ENCODE results near the gene ATP1A1. TPM values are rescaled to one million over a fixed set of nuclear protein-coding genes. Genes with fewer than 3 reads are reported as not detected.

ATP1A1 gene
- total and polyA plus RNA-seq, 2 donors (not counting 1 experiment from before 2014, with no cell fraction given), result 141 to 230 TPM

- no peak overlapping the region for H3K27ac ChIP-seq (ENCODE audit: insufficient read depth, low read length)
Measured at GRCh38 chr1:116325104-116325503, 47.9 kb upstream of the ATP1A1 start.

GRCh38 chr1:116325922-116326321 lies 47.1 kb upstream of the ATP1A1 start:
- DNase-seq (ENCODE audit: low read depth in 2 of 2), result no peak

More at GRCh38 chr1:116325104-116325503, 47.9 kb upstream of the ATP1A1 start:
- H4K20me1 ChIP-seq (ENCODE audit: control insufficient read depth, extremely low read depth, insufficient read depth, low read length), result no peaks in the 10 kb centered on the region
- H3K79me2 ChIP-seq (ENCODE audit: control insufficient read depth, insufficient read depth, low read length), result no peaks in the 10 kb centered on the region
- H3K4me2 ChIP-seq (ENCODE audit: extremely low read depth, insufficient read depth, low read length), result no peak overlapping the region
- H3K36me3 ChIP-seq (ENCODE audit: control insufficient read depth, insufficient read depth, low read length), result no peaks in the 10 kb centered on the region
- no peak overlapping the region for H3K9ac ChIP-seq (ENCODE audit: insufficient read depth, low read length)
- H3K4me3 ChIP-seq (replicated peaks in 1 of 4; ENCODE audit: control extremely low read depth in 1 of 4, insufficient read depth in 1 of 4, low read depth in 3 of 4, low read length in 4 of 4), result no peak overlapping the region
- H3K27me3 ChIP-seq (ENCODE audit: control insufficient read depth, insufficient read depth, low read length), result no peaks in the 10 kb centered on the region
- no peak for DNase-seq (ENCODE audit: low read depth in 2 of 2)
- no peak for TF ChIP-seq EZH2 (IDR thresholded peaks at IDR 0.05; ENCODE audit: low read length, missing control alignments)
- TF ChIP-seq CTCF (conservative IDR thresholded peaks at IDR 0.05 in 1 of 2, IDR thresholded peaks at IDR 0.05 in 1 of 2; ENCODE audit: low read depth in 1 of 2, low read length in 2 of 2), result no peak
- H3K4me1 ChIP-seq (ENCODE audit: control insufficient read depth, extremely low read depth, insufficient read depth, low read length), result no peaks in the 10 kb centered on the region
- no peak overlapping the region for H2AFZ ChIP-seq (ENCODE audit: low read length)
- no peaks in the 10 kb centered on the region for H3K9me3 ChIP-seq (ENCODE audit: control insufficient read depth, insufficient read depth, low read depth, low read length)

DNA sequence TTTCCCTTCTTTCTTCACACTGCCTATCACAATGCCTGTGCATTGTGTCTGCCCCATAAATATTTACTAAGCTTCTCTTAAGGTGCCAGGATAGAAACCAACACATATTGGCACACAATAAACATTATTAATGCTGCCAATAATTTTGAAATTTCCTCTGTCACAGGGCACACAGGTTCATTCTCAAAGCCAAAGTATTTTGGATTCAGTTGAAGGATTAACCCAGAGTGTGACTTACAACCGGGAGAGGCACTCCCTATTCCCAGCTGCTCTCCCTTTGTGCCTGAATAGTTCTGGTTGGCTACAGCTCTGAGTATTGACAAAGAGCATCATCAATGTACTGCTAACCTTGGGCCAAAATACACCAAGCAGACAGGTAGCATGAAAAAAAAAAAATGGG lies 46.6 kb upstream of the ATP1A1 start:
- Histone ChIP-seq H3K9me3 (ENCODE audit: control insufficient read depth, insufficient read depth, low read depth, low read length) (no peaks in the 10 kb centered on the region), H3K4me3 (replicated peaks in 1 of 4; ENCODE audit: control extremely low read depth in 1 of 4, insufficient read depth in 1 of 4, low read depth in 3 of 4, low read length in 4 of 4) (no peak overlapping the region), H2AFZ (ENCODE audit: low read length) (no peak overlapping the region), H3K9ac (ENCODE audit: insufficient read depth, low read length) (no peak overlapping the region), H4K20me1 (ENCODE audit: control insufficient read depth, extremely low read depth, insufficient read depth, low read length) (no peaks in the 10 kb centered on the region), H3K27ac (ENCODE audit: insufficient read depth, low read length) (no peak overlapping the region), H3K27me3 (ENCODE audit: control insufficient read depth, insufficient read depth, low read length) (no peaks in the 10 kb centered on the region), H3K4me1 (ENCODE audit: control insufficient read depth, extremely low read depth, insufficient read depth, low read length) (no peaks in the 10 kb centered on the region), H3K36me3 (ENCODE audit: control insufficient read depth, insufficient read depth, low read length) (no peaks in the 10 kb centered on the region), H3K4me2 (ENCODE audit: extremely low read depth, insufficient read depth, low read length) (no peak overlapping the region), H3K79me2 (ENCODE audit: control insufficient read depth, insufficient read depth, low read length) (no peaks in the 10 kb centered on the region)
- DNase-seq (ENCODE audit: low read depth in 2 of 2), result no peak
- TF ChIP-seq EZH2 (IDR thresholded peaks at IDR 0.05; ENCODE audit: low read length, missing control alignments) (no peak), CTCF (conservative IDR thresholded peaks at IDR 0.05 in 1 of 2, IDR thresholded peaks at IDR 0.05 in 1 of 2; ENCODE audit: low read depth in 1 of 2, low read length in 2 of 2) (no peak)

More at GRCh38 chr1:116325922-116326321, 47.1 kb upstream of the ATP1A1 start:
- Histone ChIP-seq H3K9me3 (ENCODE audit: control insufficient read depth, insufficient read depth, low read depth, low read length) (no peaks in the 10 kb centered on the region), H3K4me3 (replicated peaks in 1 of 4; ENCODE audit: control extremely low read depth in 1 of 4, insufficient read depth in 1 of 4, low read depth in 3 of 4, low read length in 4 of 4) (no peak overlapping the region), H3K79me2 (ENCODE audit: control insufficient read depth, insufficient read depth, low read length) (no peaks in the 10 kb centered on the region), H3K4me1 (ENCODE audit: control insufficient read depth, extremely low read depth, insufficient read depth, low read length) (no peaks in the 10 kb centered on the region), H3K9ac (ENCODE audit: insufficient read depth, low read length) (no peak overlapping the region), H4K20me1 (ENCODE audit: control insufficient read depth, extremely low read depth, insufficient read depth, low read length) (no peaks in the 10 kb centered on the region), H3K27ac (ENCODE audit: insufficient read depth, low read length) (no peak overlapping the region), H3K36me3 (ENCODE audit: control insufficient read depth, insufficient read depth, low read length) (no peaks in the 10 kb centered on the region), H2AFZ (ENCODE audit: low read length) (no peak overlapping the region), H3K4me2 (ENCODE audit: extremely low read depth, insufficient read depth, low read length) (no peak overlapping the region), H3K27me3 (ENCODE audit: control insufficient read depth, insufficient read depth, low read length) (no peaks in the 10 kb centered on the region)
- no peak for TF ChIP-seq EZH2 (IDR thresholded peaks at IDR 0.05; ENCODE audit: low read length, missing control alignments)
- no peak for TF ChIP-seq CTCF (conservative IDR thresholded peaks at IDR 0.05 in 1 of 2, IDR thresholded peaks at IDR 0.05 in 1 of 2; ENCODE audit: low read depth in 1 of 2, low read length in 2 of 2)
